Heart left ventricle (tissue), 16 donors: Measurements from ENCODE around the gene PDIA3. TPM values are rescaled to one million over a fixed set of nuclear protein-coding genes. Genes with fewer than 3 reads are reported as not detected.
"Not testable (repeated sequence)": the region's sequence is repeated elsewhere in the genome, so short reads cannot be mapped to it uniquely, and the experiment has no call there.

ENCODE experiments used
- ATAC-seq, 4 donors: fragments of 200-7000 bp; cut with Tn5 transposase; one replicate each; pipeline ENCODE4 v1.9.1; 2020 to 2022; ENCODE audit warnings: moderate library complexity in 4 of 4, mild to moderate bottlenecking in 3 of 4, moderate number of reproducible peaks in 1 of 4
- DNase-seq, 5 donors: peaks; one replicate each; pipeline ENCODE4 v3.0.0-alpha.2; 2020
- H3K27ac ChIP-seq, 12 donors: fragments of 200-600 bp; sonication (generic) in 4 of 12; one replicate each; pipeline versions ENCODE4 v1.5.0 to v1.8.0; 2016 to 2022; ENCODE audit warnings: mild to moderate bottlenecking in 2 of 12
- H3K27me3 ChIP-seq, 9 donors: fragments of 200-600 bp; sonication (generic) in 2 of 9; one replicate each; pipeline versions ENCODE4 v1.5.1 to v1.8.0; 2016 to 2022; ENCODE audit warnings: mild to moderate bottlenecking in 3 of 9
- H3K36me3 ChIP-seq, 9 donors: fragments of 200-600 bp; sonication (generic) in 2 of 9; one replicate each; pipeline versions ENCODE4 v1.5.0 to v1.8.0; 2018 to 2022; ENCODE audit warnings: mild to moderate bottlenecking in 2 of 9
- H3K4me1 ChIP-seq, 12 donors: fragments of 200-600 bp; sonication (generic) in 4 of 12; one replicate each; pipeline versions ENCODE4 v1.5.0 to v1.8.0; 2016 to 2022; ENCODE audit warnings: mild to moderate bottlenecking in 3 of 12
- H3K4me3 ChIP-seq, 12 donors: fragments of 200-600 bp; sonication (generic) in 4 of 12; one replicate each; pipeline versions ENCODE4 v1.5.0 to v1.8.0; 2017 to 2022; ENCODE audit warnings: mild to moderate bottlenecking in 9 of 12, moderate library complexity in 4 of 12
- H3K9me3 ChIP-seq, 12 donors: fragments of 200-600 bp; sonication (generic) in 4 of 12; one replicate each; pipeline versions ENCODE4 v1.5.0 to v1.8.0; 2016 to 2022; ENCODE audit warnings: mild to moderate bottlenecking in 1 of 12
- CTCF ChIP-seq, 12 donors: fragments of 200-600 bp; sonication (generic) in 4 of 12; IDR thresholded peaks; one replicate each; pipeline versions ENCODE4 v1.5.0 to v1.8.0; 2018 to 2022; ENCODE audit warnings: antibody characterized with exemption in 12 of 12, mild to moderate bottlenecking in 5 of 12
- POLR2A ChIP-seq, 2 donors: fragments of 450-650 bp; IDR thresholded peaks; one replicate each; pipeline ENCODE4 v1.6.1; 2017; ENCODE audit warnings: antibody characterized with exemption in 2 of 2, mild to moderate bottlenecking in 2 of 2, moderate library complexity in 2 of 2
- WGBS, 4 donors: extraction: QIAGEN DNeasy Blood & Tissue Kit in 2 of 4; methylation state at CpG; one replicate each; pipeline versions ENCODE4 v1.1.5 to v1.1.7; 2013 to 2018; 5-methylcytosine and 5-hydroxymethylcytosine counted together
- intact Hi-C, 10 donors: fragments of 100-400 bp; cut with DNase I; formaldehyde crosslinking; loops; one replicate each; pipeline versions ENCODE4 v1.11.1 to v1.14.2; 2022
- polyA plus RNA-seq, 2 donors: library from polyadenylated mRNA; stranded (reverse); fragments of 200-250 nt; gene quantifications; one replicate each; pipeline ENCODE4 v1.2.3, GENCODE V29; 2013
- total RNA-seq, 9 donors: library from RNA; depleted of rRNA in 2 of 9; stranded (reverse); fragments of >200 nt in 2 of 9; fragmentation: NEBNext Ultra II Directional in 3 of 9; extraction: Animal tissue kit (Norgen Biotek cat#: 25700) in 3 of 9; gene quantifications; one replicate each; pipeline versions ENCODE4 v1.1.0 to v1.2.4, GENCODE V29; 2016 to 2023
- donor health status: ischemic (EF 13 %, LVEDD 7.1; RV severe dilation, severe dysfunction).
- donor health status: healthy with polysubstance abuse.
- donor health status: DM: no; HTN: yes; CAD: no.
- donor health status: DM: no; HTN: no; CAD: no.
- donor health status: ischemic (EF 25% LVEDD 6.9; RV normal size, moderate dysfunction).
- donor health status: ischemic (EF 25% LVEDD 5.7; RV mildly dilated, moderate dysfunction).
- donor health status: healthy.
- donor health status: DM: yes; HTN: yes; CAD: no.
- donor health status: ischemic (EF 35%, LVEDD 5.7; RV mildly dilated, moderate dysfunction).
- donor health status: nonischemic (EF 11% LVEDD 7.7; RV severe dilation, severe dysfunction).
- donor health status: DM: yes; HTN: yes; CAD: no.
- donor health status: PGD.
- donor health status: ischemic (EF 29% LVEDD 5.4; RV normal size, mild dysfunction).
- donor health status: nonischemic (EF 23%, LVEDD 6.1; RV moderate dilation, normal function).

PDIA3 gene
- total and polyA plus RNA-seq, 11 donors = 57.2 to 278 (median 172) TPM

DNA sequence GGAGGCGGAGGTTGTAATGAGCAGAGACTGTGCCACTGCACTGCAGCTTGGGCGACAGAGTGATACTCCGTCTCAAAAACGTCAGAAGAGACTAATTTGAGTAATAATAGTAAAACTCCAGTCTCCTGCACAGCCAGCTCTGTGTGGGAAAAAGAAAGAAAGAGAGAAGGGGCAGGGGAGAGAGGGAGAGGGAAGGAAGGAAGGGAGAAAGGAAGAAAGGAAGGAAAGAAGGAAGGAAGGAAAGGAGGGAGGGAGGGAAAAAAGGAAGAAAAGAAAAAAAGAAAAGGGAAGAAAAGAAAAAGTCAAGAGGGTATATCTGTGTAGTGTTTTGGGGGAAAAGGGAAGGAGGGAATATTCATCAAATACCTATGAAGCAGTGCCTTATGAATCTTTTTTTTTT is 23.1 kb upstream of the PDIA3 start:
- Histone ChIP-seq H3K36me3 (no peaks in the 10 kb centered on the region), H3K4me1 (no peaks in the 10 kb centered on the region), H3K27me3 (no peaks in the 10 kb centered on the region), H3K9me3 (no peaks in the 10 kb centered on the region), H3K27ac (no peak overlapping the region), H3K4me3 (no peak overlapping the region)
- WGBS, 4 donors = 74 to 81% (median 79%) methylated on average over 4 of the region's 4 CpGs
- intact Hi-C loops = no loop called here
- DNase-seq (no peak), ATAC-seq (no peak)
- TF ChIP-seq POLR2A (IDR thresholded peaks at IDR 0.05) (no peak), CTCF (IDR thresholded peaks at IDR 0.05) (no peak)

DNA sequence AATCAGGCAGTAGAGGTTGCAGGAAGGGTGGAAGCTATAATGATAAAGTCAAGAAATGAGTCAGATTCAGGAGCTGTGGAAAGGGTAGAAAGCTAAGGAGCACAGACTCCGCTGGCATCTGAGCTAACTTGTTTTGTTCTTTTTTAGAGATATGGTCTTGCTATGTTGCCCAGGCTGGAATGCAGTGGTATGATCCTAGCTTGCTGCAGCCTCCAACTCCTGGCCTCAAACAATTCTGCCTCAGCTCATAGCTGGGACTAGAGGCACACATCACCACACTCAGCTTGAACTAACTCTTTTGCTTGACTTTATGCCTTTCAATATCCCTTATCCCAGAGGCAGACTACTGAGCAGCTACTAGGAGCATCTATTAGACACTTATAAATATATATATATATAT is 19.9 kb upstream of the PDIA3 start:
- intact Hi-C loops, ATAC-seq, DNase-seq, H3K27ac ChIP-seq, H3K27me3 ChIP-seq, H3K36me3 ChIP-seq, H3K4me3 ChIP-seq, H3K4me1 ChIP-seq, H3K9me3 ChIP-seq: not testable (repeated sequence)
- WGBS, 4 donors = 94 to 100% (median 97%) methylated on average over 1 of the region's 1 CpG

DNA sequence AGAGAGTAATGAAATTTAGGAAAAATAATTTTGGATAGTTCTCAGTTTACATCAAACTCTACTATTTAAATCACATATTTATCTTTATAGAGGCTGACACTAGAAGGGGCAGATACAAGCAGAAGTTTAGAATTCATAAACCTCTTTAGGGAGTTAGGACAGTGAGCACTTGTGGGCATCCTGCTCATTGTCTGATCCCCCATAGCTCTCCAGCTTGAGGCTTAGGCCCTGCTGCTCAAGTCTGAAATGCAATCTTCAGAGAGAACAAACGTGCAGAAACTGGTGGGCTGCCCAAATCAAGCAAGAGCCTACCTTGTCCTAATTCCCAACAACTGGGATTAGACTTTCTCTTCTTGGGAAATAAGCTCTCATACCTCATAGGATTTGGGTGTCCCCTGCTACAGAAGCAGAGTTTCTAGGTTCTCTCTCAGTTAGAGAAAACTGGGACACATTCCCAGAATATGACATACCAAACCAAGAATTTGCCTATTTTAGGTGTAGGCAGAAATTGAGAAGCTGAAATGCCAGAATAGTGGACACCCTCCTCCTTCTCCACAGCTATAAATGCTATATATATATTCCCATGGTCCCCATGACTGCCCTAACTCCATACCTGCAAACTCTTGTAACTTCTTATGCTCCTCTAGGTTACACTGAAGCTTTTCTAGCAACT is 18.0 kb upstream of the PDIA3 start:
- H3K27me3 ChIP-seq, H3K36me3 ChIP-seq, H3K27ac ChIP-seq, H3K4me1 ChIP-seq, intact Hi-C loops, H3K9me3 ChIP-seq, DNase-seq, H3K4me3 ChIP-seq, ATAC-seq: not testable (repeated sequence)
- 42 to 70% (median 52%) methylated on average over 1 of the region's 1 CpG for WGBS, 4 donors

- intact Hi-C loops = no loop called here
- H3K4me1 ChIP-seq = no peaks in the 10 kb centered on the region
- no peak for ATAC-seq
- H3K27ac ChIP-seq = no peak overlapping the region
- no peaks in the 10 kb centered on the region for H3K36me3 ChIP-seq
- H3K27me3 ChIP-seq = no peaks in the 10 kb centered on the region
- no peak for TF ChIP-seq CTCF (IDR thresholded peaks at IDR 0.05)
- TF ChIP-seq POLR2A (IDR thresholded peaks at IDR 0.05) = no peak
- H3K4me3 ChIP-seq = no peak overlapping the region
- no peak for DNase-seq
- no peaks in the 10 kb centered on the region for H3K9me3 ChIP-seq
- WGBS, 4 donors = 81 to 87% (median 83%) methylated on average over 6 of the region's 6 CpGs
Observed at GRCh38 chr15:43735416-43735815, 10.8 kb upstream of the PDIA3 start.

- peak in 1 of 4 donors; percentile 35 for ATAC-seq
- Histone ChIP-seq H3K4me1 (peaks cover 4 to 55% (median 41%) of the 10 kb centered on the region in 12 donors), H3K36me3 (peaks cover 0 to 12% (median 4%) of the 10 kb centered on the region in 9 donors), H3K4me3 (peak overlapping the region; percentile 78 to 100 (median 92)), H3K27ac (peak overlapping the region; percentile 86 to 97 (median 94))
- H3K9me3 ChIP-seq, H3K27me3 ChIP-seq, intact Hi-C loops, DNase-seq: not testable (repeated sequence)
- 0 to 2% (median 1%) methylated on average over 9 to 12 of the region's 12 CpGs for WGBS, 4 donors
Observed at GRCh38 chr15:43746903-43747309, 668 bp downstream of the PDIA3 start.

DNA sequence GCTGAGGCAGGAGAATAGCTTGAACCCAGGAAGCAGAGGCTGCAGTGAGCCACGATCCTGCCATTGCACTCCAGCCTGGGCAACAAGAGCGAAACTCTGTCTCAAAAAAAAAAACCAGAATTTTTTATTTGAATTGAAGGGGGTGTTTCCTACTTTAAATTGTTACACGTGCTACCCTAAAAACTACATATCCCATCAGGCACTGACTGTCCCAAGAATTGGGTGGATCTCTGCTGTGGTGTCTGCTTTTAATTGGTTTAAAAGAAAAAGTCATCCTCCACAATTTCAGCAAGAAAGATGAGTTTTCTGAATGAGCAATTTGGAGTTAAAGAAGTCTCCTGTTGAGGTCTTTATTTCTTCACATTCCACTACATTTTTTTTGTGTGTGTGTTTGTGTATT is 2.1 kb downstream of the PDIA3 start:
- 57 to 73% (median 65%) methylated on average over 3 of the region's 3 CpGs for WGBS, 4 donors
- Histone ChIP-seq H3K27me3 (no peaks in the 10 kb centered on the region), H3K27ac (no peak overlapping the region), H3K9me3 (no peaks in the 10 kb centered on the region), H3K4me1 (peaks cover 4 to 66% (median 46%) of the 10 kb centered on the region in 12 donors), H3K36me3 (peaks cover 0 to 27% (median 16%) of the 10 kb centered on the region in 9 donors), H3K4me3 (peak overlapping the region in 7 of 12 donors; percentile 84 to 100 (median 93))
- TF ChIP-seq CTCF (IDR thresholded peaks at IDR 0.05) (no peak), POLR2A (IDR thresholded peaks at IDR 0.05) (no peak)
- intact Hi-C loops = no loop called here
- DNase-seq (no peak), ATAC-seq (no peak)
